Endodermal cell (in vitro differentiated cells): ENCODE data around the gene TMEM123. TPM values are rescaled to one million over a fixed set of nuclear protein-coding genes. Genes with fewer than 3 reads are reported as not detected.

Experiments
- DNase-seq: peaks from one replicate; pipeline ENCODE4 v3.0.0-alpha.2; 2017
- H3K27ac ChIP-seq: 2 replicates; pipeline ENCODE4 v1.5.1; 2013; ENCODE audit warnings: mild to moderate bottlenecking, low read depth, low read length, moderate library complexity
- H3K27me3 ChIP-seq: 2 replicates; pipeline ENCODE4 v1.6.1; 2013; ENCODE audit warnings: mild to moderate bottlenecking, low read length, moderate library complexity; ENCODE audit not compliant: insufficient read depth, control insufficient read depth, poor library complexity, severe bottlenecking
- H3K36me3 ChIP-seq: 2 replicates; pipeline ENCODE4 v1.7.0; 2013; ENCODE audit warnings: mild to moderate bottlenecking, low read length, moderate library complexity; ENCODE audit not compliant: control insufficient read depth, insufficient read depth
- H3K4me1 ChIP-seq: one replicate; pipeline ENCODE4 v1.7.0; 2013; ENCODE audit warnings: low read length; ENCODE audit not compliant: control insufficient read depth, insufficient read depth
- H3K4me3 ChIP-seq: 2 replicates; pipeline ENCODE4 v1.5.1; 2013; ENCODE audit warnings: mild to moderate bottlenecking, low read length, moderate library complexity
- H3K9ac ChIP-seq: 2 replicates; pipeline ENCODE4 v1.6.1; 2013; ENCODE audit warnings: mild to moderate bottlenecking, low read length, moderate library complexity; ENCODE audit not compliant: poor library complexity, severe bottlenecking; ENCODE audit errors: extremely low read depth
- H3K9me3 ChIP-seq: 2 replicates; pipeline ENCODE4 v1.6.1; 2013; ENCODE audit warnings: mild to moderate bottlenecking, low read length, moderate library complexity; ENCODE audit not compliant: control insufficient read depth
- H3K27ac Mint-ChIP-seq: 2 replicates; pipeline ENCODE4 v1.8.0; 2020; ENCODE audit warnings: mixed read lengths
- H3K27me3 Mint-ChIP-seq: 2 replicates; pipeline ENCODE4 v1.8.0; 2021; ENCODE audit warnings: mild to moderate bottlenecking, mixed read lengths; ENCODE audit not compliant: insufficient read depth
- H3K36me3 Mint-ChIP-seq: 2 replicates; pipeline ENCODE4 v1.8.0; 2020; ENCODE audit warnings: low read depth, mixed read lengths
- H3K4me1 Mint-ChIP-seq: 2 replicates; pipeline ENCODE4 v1.8.0; 2020; ENCODE audit warnings: mixed read lengths
- H3K4me3 Mint-ChIP-seq: 2 replicates; pipeline ENCODE4 v1.8.0; 2020; ENCODE audit warnings: mild to moderate bottlenecking, moderate library complexity, mixed read lengths
- H3K9me3 Mint-ChIP-seq: 2 replicates; pipeline ENCODE4 v1.8.0; 2020; ENCODE audit warnings: mild to moderate bottlenecking, mixed read lengths
- WGBS, 2 experiments: methylation state at CpG; one replicate each; pipeline versions ENCODE4 v1.1.5 to v1.1.7; 2013; ENCODE audit warnings: missing lambda C conversion rate in 2 of 2, mixed read lengths in 1 of 2; ENCODE audit not compliant: insufficient coverage in 1 of 2, insufficient read length in 1 of 2; 5-methylcytosine and 5-hydroxymethylcytosine counted together
- total RNA-seq, 2 donors: library from RNA; stranded (reverse); fragmentation: NEBNext Ultra II Directional in 1 of 2; extraction: Animal tissue kit (Norgen Biotek cat#: 25700) in 1 of 2; gene quantifications; 2 replicates in 1 of 2; 3 replicates in 1 of 2; pipeline ENCODE4 v1.2.1, GENCODE V29; 2021
- TF ChIP-seq, protein P1 (sequence below): fragments of 200-600 bp; sonication (generic); conservative IDR thresholded peaks from 2 replicates; pipeline ENCODE4 v1.5.0; 2021; ENCODE audit warnings: antibody characterized with exemption, mild to moderate bottlenecking

Gene TMEM123
- total RNA-seq, 2 donors from 2014 or later = 216 to 256 TPM

DNA sequence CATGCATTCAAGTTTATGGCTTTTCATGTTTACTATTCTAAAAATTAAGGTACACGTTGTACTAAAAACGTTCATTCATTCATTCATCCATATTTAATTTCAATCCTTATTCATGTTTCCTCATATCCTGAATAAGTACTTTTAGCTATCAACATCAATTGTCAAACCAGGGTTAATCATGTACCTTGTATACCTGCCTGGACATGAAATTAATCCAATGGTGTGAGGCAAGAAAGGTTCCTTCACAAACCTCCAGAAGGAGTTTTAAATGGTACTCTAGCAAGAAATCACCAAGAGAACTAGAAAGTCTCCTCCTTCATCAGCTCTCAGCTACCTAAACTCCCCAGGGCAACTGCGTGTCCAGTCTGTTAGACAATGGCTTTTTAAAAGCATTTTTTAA lies 33.4 kb downstream of the TMEM123 start:
- Histone ChIP-seq H3K36me3 (peaks cover 37% of the 10 kb centered on the region), H3K27me3 (no peaks in the 10 kb centered on the region), H3K4me1 (no peaks in the 10 kb centered on the region), H3K9ac (no peak overlapping the region), H3K9me3 (peaks cover 31% of the 10 kb centered on the region), H3K27ac (no peak overlapping the region), H3K4me3 (no peak overlapping the region)
- WGBS, 2 experiments = 91 to 92% methylated on average over 3 of the region's 3 CpGs
- TF ChIP-seq, protein P1, sequence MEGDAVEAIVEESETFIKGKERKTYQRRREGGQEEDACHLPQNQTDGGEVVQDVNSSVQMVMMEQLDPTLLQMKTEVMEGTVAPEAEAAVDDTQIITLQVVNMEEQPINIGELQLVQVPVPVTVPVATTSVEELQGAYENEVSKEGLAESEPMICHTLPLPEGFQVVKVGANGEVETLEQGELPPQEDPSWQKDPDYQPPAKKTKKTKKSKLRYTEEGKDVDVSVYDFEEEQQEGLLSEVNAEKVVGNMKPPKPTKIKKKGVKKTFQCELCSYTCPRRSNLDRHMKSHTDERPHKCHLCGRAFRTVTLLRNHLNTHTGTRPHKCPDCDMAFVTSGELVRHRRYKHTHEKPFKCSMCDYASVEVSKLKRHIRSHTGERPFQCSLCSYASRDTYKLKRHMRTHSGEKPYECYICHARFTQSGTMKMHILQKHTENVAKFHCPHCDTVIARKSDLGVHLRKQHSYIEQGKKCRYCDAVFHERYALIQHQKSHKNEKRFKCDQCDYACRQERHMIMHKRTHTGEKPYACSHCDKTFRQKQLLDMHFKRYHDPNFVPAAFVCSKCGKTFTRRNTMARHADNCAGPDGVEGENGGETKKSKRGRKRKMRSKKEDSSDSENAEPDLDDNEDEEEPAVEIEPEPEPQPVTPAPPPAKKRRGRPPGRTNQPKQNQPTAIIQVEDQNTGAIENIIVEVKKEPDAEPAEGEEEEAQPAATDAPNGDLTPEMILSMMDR = no peak
- no peaks in the 10 kb centered on the region for H3K27me3 Mint-ChIP-seq
- no peak for DNase-seq
- H3K4me3 Mint-ChIP-seq = no peak overlapping the region
- peaks cover 28% of the 10 kb centered on the region for H3K9me3 Mint-ChIP-seq
- H3K36me3 Mint-ChIP-seq = peaks cover 55% of the 10 kb centered on the region
- H3K27ac Mint-ChIP-seq = no peak overlapping the region
- H3K4me1 Mint-ChIP-seq = peaks cover 7% of the 10 kb centered on the region

DNA sequence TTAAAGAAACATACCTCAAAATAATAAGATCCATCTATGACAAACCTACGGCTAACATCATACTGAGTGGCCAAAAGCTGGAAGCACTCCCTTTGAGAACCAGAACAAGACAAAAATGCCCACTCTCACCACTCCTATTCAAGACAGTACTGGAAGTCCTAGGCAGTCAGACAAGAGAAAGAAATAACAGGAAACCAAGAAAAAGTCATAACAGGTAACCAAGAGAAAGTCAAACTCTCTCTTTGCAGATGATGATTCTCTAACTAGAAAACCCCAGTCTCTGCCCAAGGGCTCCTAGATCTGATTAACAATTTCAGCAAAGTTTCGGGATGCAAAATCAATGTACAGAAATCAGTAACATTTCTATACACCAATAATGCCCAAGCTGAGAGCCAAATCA lies 35.6 kb downstream of the TMEM123 start:
- peaks cover 48% of the 10 kb centered on the region for H3K36me3 Mint-ChIP-seq
- Histone ChIP-seq H3K4me3 (no peak overlapping the region), H3K9me3 (peaks cover 31% of the 10 kb centered on the region), H3K4me1 (no peaks in the 10 kb centered on the region), H3K9ac (no peak overlapping the region), H3K27me3 (no peaks in the 10 kb centered on the region), H3K27ac (no peak overlapping the region), H3K36me3 (peaks cover 38% of the 10 kb centered on the region)
- no peaks in the 10 kb centered on the region for H3K27me3 Mint-ChIP-seq
- 98 to 100% methylated on average over 1 to 2 of the region's 2 CpGs for WGBS, 2 experiments
- DNase-seq = no peak
- H3K9me3 Mint-ChIP-seq = peaks cover 28% of the 10 kb centered on the region
- H3K4me1 Mint-ChIP-seq = peaks cover 10% of the 10 kb centered on the region
- no peak overlapping the region for H3K4me3 Mint-ChIP-seq
- TF ChIP-seq, protein P1 = no peak
- H3K27ac Mint-ChIP-seq = no peak overlapping the region

DNA sequence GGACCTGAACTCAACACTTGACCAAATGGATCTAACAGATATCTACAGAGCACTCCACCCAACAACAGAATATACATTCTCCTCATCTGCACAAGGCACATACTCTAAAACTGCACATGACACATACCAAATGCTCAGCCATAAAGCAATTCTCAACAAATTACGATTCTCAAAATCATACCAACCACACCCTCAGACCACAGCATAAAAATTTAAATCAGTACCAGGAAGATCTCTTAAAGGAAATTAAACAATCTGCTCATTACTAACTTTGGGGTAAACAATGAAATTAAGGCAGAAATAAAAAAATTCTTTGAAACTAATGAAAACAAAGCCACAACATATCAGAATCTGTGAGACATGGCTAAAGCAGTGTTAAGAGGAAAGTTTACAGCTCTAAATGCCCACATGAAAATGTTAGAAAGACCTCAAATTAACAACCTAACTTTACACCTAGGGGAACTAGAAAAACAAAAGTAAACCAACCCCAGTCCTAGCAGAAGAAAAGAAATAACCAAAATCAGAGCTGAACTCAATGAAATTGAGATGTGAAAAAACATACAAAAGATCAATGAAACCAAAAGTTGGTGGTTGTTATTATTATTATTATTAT lies 37.2 kb downstream of the TMEM123 start:
- H3K27ac Mint-ChIP-seq = no peak overlapping the region
- no peak overlapping the region for H3K9ac ChIP-seq
- H3K4me1 Mint-ChIP-seq = peaks cover 13% of the 10 kb centered on the region

More for the DNA sequence above, 37.2 kb downstream of the TMEM123 start:
- H3K9me3 ChIP-seq = peaks cover 31% of the 10 kb centered on the region
- WGBS, 2 experiments = 96 to 100% methylated on average over 1 of the region's 1 CpG
- DNase-seq = no peak
- H3K4me1 ChIP-seq = no peaks in the 10 kb centered on the region
- peaks cover 27% of the 10 kb centered on the region for H3K36me3 ChIP-seq
- no peaks in the 10 kb centered on the region for H3K27me3 ChIP-seq
- no peak overlapping the region for H3K4me3 ChIP-seq
- H3K4me3 Mint-ChIP-seq = no peak overlapping the region
- peaks cover 43% of the 10 kb centered on the region for H3K36me3 Mint-ChIP-seq
- TF ChIP-seq, protein P1 = no peak
- H3K9me3 Mint-ChIP-seq = peaks cover 28% of the 10 kb centered on the region
- no peaks in the 10 kb centered on the region for H3K27me3 Mint-ChIP-seq
- no peak overlapping the region for H3K27ac ChIP-seq
